Measurements from ENCODE around the gene GLUD2.

- TF ChIP-seq CTCF (IDR thresholded peaks at IDR 0.05) (no peak), POLR2A (IDR thresholded peaks at IDR 0.05) (no peak)
Observed at GRCh38 chrX:121008920-121009319, 38.5 kb upstream of the GLUD2 start.
